GM12874 (cell line): ENCODE data around the gene ELK4.

ENCODE experiments used
- CTCF ChIP-seq: IDR thresholded peaks from 2 replicates; pipeline ENCODE4 v1.5.1; 2011; ENCODE audit warnings: low read depth, mild to moderate bottlenecking, control low read depth, low read length, moderate library complexity; ENCODE audit not compliant: insufficient read depth

ELK4 gene

GRCh38 chr1:205676002-205676401 lies 44.2 kb upstream of the ELK4 start:
- no peak for TF ChIP-seq CTCF

DNA sequence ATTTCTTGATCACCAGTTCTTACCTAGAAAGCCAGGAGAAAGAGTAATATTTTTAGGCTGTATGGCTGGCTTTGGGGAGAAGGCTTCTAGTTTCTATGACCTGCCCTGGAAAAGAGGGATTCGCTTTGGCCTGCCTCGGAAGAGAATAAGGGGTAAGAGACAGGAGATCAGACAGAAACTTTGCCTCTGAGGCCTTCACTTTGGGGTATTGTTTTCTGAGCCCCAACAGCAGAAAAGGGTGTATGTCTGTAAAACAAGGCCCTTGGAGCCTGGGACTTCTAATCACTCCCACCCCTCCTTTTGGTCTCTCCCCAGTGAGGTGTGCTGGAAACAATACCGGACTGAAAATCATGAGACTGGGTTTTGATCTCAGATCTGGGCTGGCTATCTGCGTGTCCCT lies 43.4 kb upstream of the ELK4 start:
- no peak for TF ChIP-seq CTCF

DNA sequence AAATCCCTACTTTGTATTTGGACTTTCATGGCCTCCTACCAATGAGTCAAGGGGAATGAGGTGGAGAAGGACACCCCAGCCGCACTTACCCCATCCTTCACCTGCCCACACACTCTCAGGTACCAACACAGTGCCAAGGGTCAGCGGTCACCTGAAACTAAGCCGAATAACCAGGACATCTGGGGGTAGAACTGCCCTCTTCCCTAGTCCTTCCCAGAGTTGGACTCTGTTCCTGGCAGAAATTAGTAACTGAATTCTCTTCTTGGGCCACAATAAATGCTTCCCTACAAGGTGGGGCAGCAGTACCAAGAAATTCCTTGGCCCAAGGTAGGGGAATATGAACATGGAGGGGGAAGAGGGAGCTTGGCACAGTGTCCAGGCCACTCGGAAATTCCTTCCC lies 41.2 kb upstream of the ELK4 start:
- TF ChIP-seq CTCF, result no peak

- no peak for TF ChIP-seq CTCF
Measured at GRCh38 chr1:205672395-205672889, 40.6 kb upstream of the ELK4 start.

- TF ChIP-seq CTCF, result no peak
Measured at GRCh38 chr1:205670611-205671430, 39.0 kb upstream of the ELK4 start.

DNA sequence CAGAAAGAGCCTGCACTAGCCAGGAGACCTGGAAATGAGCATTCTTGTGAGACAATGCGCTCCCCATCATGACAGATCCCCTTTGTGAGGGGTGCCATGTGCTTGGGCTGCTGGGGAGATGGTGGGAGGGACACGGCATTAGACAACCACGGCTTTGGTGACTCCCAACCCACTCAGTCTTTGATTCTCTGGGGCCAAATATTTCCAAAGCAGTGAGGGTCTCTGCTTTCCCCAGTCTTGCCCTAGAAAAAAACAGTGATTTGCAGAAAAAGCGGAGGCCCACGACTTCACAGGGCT lies 38.3 kb upstream of the ELK4 start:
- no peak for TF ChIP-seq CTCF

GRCh38 chr1:205669341-205670149 lies 37.7 kb upstream of the ELK4 start:
- no peak for TF ChIP-seq CTCF
